CD4-positive, alpha-beta T cell treated with Interleukin-6 at 100 ng/mL for 8 hours (primary cell): Measurements from ENCODE around the gene MCL1.

Source experiments
- DNase-seq: peaks from one replicate; pipeline ENCODE4 v3.0.0-alpha.2; 2020; ENCODE audit warnings: mixed read lengths, low spot score

MCL1 gene

DNA sequence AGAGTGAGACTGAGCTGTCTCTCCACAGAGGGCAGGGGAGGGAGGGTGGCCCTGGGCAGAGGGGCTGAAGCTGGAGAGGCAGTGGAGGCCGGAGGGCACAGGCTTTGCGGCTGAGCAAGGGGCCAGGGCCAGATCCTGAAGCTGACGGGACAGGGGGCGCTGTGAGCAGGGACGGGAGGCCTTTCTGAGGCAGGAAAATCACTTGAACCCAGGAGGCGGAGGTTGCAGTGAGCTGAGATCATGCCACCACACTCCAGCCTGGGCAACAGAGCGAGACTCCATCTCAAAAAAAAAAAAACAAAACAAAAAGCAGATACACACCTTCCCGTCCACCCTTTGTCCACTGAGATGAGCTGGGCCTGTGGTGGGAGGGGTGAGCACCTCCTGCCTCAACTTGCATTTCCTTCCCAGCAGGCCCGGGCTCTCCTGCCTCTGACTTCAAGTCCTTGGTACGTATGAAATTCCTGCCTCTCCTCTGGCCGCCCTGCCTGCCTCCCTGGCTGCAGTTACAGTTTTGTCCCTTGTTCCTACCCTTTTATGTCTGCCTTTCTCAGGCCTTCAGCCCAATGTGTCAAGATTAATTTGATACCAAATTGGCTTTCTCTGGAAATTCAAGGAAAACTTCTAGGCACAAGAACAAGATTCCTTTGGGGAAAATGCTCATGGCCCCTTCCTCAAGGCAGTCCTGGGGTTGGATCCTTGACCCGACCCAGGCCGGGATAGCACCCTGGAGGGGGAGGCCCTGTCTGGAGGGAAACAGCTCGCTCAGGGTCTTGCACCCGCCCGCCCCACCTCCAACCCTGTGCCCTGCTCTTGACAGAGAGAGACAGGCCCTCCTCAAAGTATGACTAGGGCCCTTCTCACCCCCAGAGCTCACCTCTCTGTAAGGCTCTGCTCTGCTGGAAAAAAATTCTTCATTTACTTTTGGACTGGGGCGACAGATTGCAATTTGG lies 41.4 kb downstream of the MCL1 start:
- DNase-seq, result no peak

GRCh38 chr1:150536836-150537731 lies 42.3 kb downstream of the MCL1 start:
- DNase-seq, result no peak

GRCh38 chr1:150535511-150536287 lies 43.7 kb downstream of the MCL1 start:
- no peak for DNase-seq

GRCh38 chr1:150534002-150534401 lies 45.4 kb downstream of the MCL1 start:
- no peak for DNase-seq

DNA sequence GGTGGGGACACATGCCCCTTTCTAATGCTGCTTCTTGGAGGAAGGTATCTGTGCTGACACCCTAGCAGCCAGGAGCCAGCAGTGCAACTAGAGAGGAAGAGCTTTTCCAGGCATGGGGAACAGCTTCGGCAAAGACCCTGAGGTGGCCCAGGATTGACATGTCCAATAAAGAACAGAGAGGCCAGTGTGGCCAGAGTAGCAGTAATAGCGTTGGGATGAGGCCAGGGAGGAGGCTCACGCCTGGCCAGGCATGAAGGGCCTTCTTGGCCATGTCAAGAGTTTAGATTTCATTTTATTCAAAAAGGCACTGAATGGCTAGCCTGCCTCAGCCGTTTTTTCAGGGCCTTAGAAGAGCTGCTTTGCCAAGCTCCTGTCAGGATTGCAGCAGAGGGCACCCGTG lies 46.5 kb downstream of the MCL1 start:
- DNase-seq, result no peak

DNA sequence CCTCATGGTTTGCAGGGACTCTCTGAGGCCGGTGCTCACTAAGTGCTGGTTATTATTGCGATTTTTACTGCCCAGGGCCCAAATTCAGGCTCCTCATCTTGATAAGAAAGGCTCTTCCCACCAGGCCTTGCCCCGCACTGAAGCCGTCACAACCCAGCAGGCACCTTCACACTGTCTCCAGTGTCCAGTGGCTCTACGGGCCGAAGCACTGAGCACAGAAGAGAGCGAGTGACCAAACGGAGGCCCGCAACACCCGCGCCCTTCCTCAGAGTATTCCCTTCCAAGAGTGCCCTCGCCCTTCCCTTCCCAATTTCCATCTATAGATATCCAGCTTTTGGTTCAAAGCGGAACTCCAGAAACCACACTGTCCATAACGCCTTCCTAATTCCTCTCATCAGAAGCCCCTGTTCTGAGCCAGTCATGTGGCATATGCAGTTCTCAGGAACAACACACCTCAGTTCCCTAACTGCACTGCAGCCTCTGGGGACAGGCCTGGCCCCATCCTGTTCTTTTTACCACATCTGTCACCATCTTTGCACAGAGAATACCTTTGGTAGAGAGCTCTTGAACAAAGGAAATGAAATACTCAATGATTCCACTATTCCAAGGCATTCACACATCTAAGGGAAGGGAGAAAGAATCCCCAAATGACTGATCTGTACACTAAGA lies 48.8 kb downstream of the MCL1 start:
- no peak for DNase-seq

DNA sequence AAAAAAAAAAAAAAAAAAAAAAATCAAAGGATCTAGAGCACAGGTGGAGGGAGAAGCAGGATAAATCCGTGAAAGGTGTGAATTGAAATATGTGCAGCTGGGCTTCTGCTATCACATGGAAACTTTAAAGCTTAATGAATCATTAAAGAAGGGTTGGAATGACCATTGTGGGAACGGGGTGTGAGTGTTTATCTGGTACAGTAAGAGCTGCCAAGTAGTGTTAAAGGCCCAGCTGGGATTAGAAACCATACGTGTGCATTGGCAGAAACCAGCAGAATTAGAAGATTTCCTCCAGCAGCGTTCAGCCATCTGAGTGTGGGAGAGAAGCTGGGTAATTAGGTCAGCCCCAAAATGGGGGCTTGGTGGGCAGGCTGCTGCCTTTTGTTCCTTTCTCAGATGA lies 50.4 kb downstream of the MCL1 start:
- no peak for DNase-seq

GRCh38 chr1:150528196-150528595 lies 51.2 kb downstream of the MCL1 start:
- DNase-seq, result no peak

GRCh38 chr1:150525348-150525747 lies 54.1 kb downstream of the MCL1 start:
- DNase-seq, result no peak
